Measurements from ENCODE around the gene TSHZ3.
A peak's percentile ranks its signal among the peaks of the same experiment; 100 is the strongest.

Gene TSHZ3

GRCh38 chr19:31377736-31378135 is 28.5 kb upstream of the TSHZ3 start:
- H3K4me1 ChIP-seq (ENCODE audit: control insufficient read depth, insufficient read depth, low read length): no peaks in the 10 kb centered on the region
- no peak overlapping the region for H3K9ac ChIP-seq (ENCODE audit: low read depth, low read length)
- H3K4me3 ChIP-seq (ENCODE audit: low read depth, low read length): no peak overlapping the region
- H3K36me3 ChIP-seq (ENCODE audit: control insufficient read depth, insufficient read depth, low read length): no peaks in the 10 kb centered on the region
- no peaks in the 10 kb centered on the region for H3K9me3 ChIP-seq (ENCODE audit: control insufficient read depth, insufficient read depth, low read length)
- H3K27me3 ChIP-seq (ENCODE audit: control insufficient read depth, insufficient read depth, low read length): no peaks in the 10 kb centered on the region

- Histone ChIP-seq H3K4me3 (ENCODE audit: low read depth, low read length) (no peak overlapping the region), H3K27me3 (ENCODE audit: control insufficient read depth, insufficient read depth, low read length) (no peaks in the 10 kb centered on the region), H3K36me3 (ENCODE audit: control insufficient read depth, insufficient read depth, low read length) (no peaks in the 10 kb centered on the region), H3K4me1 (ENCODE audit: control insufficient read depth, insufficient read depth, low read length) (no peaks in the 10 kb centered on the region), H3K9me3 (ENCODE audit: control insufficient read depth, insufficient read depth, low read length) (no peaks in the 10 kb centered on the region), H3K9ac (ENCODE audit: low read depth, low read length) (no peak overlapping the region)
These were observed 23.1 kb upstream of the TSHZ3 start for GRCh38 chr19:31372246-31372781.

GRCh38 chr19:31370216-31370615 is 21.0 kb upstream of the TSHZ3 start:
- H3K36me3 ChIP-seq (ENCODE audit: control insufficient read depth, insufficient read depth, low read length): no peaks in the 10 kb centered on the region
- H3K27me3 ChIP-seq (ENCODE audit: control insufficient read depth, insufficient read depth, low read length): no peaks in the 10 kb centered on the region
- H3K9ac ChIP-seq (ENCODE audit: low read depth, low read length): no peak overlapping the region
- no peak overlapping the region for H3K4me3 ChIP-seq (ENCODE audit: low read depth, low read length)
- no peaks in the 10 kb centered on the region for H3K4me1 ChIP-seq (ENCODE audit: control insufficient read depth, insufficient read depth, low read length)
- H3K9me3 ChIP-seq (ENCODE audit: control insufficient read depth, insufficient read depth, low read length): no peaks in the 10 kb centered on the region

- Histone ChIP-seq H3K36me3 (ENCODE audit: control insufficient read depth, insufficient read depth, low read length) (no peaks in the 10 kb centered on the region), H3K4me1 (ENCODE audit: control insufficient read depth, insufficient read depth, low read length) (no peaks in the 10 kb centered on the region), H3K9ac (ENCODE audit: low read depth, low read length) (no peak overlapping the region), H3K9me3 (ENCODE audit: control insufficient read depth, insufficient read depth, low read length) (no peaks in the 10 kb centered on the region), H3K27me3 (ENCODE audit: control insufficient read depth, insufficient read depth, low read length) (no peaks in the 10 kb centered on the region), H3K4me3 (ENCODE audit: low read depth, low read length) (no peak overlapping the region)
These were observed 15.7 kb upstream of the TSHZ3 start for GRCh38 chr19:31364963-31365362.

- Histone ChIP-seq H3K9ac (ENCODE audit: low read depth, low read length) (no peak overlapping the region), H3K4me1 (ENCODE audit: control insufficient read depth, insufficient read depth, low read length) (peaks cover under 1% of the 10 kb centered on the region), H3K9me3 (ENCODE audit: control insufficient read depth, insufficient read depth, low read length) (no peaks in the 10 kb centered on the region), H3K4me3 (ENCODE audit: low read depth, low read length) (no peak overlapping the region), H3K27me3 (ENCODE audit: control insufficient read depth, insufficient read depth, low read length) (peaks cover 11% of the 10 kb centered on the region), H3K36me3 (ENCODE audit: control insufficient read depth, insufficient read depth, low read length) (no peaks in the 10 kb centered on the region)
These were observed 12.5 kb upstream of the TSHZ3 start for GRCh38 chr19:31361728-31362127.

GRCh38 chr19:31357315-31357673 is 8.1 kb upstream of the TSHZ3 start:
- H3K27me3 ChIP-seq (ENCODE audit: control insufficient read depth, insufficient read depth, low read length): peaks cover 55% of the 10 kb centered on the region
- peaks cover 17% of the 10 kb centered on the region for H3K4me1 ChIP-seq (ENCODE audit: control insufficient read depth, insufficient read depth, low read length)
- no peak overlapping the region for H3K9ac ChIP-seq (ENCODE audit: low read depth, low read length)
- H3K4me3 ChIP-seq (ENCODE audit: low read depth, low read length): no peak overlapping the region
- no peaks in the 10 kb centered on the region for H3K36me3 ChIP-seq (ENCODE audit: control insufficient read depth, insufficient read depth, low read length)
- H3K9me3 ChIP-seq (ENCODE audit: control insufficient read depth, insufficient read depth, low read length): no peaks in the 10 kb centered on the region

GRCh38 chr19:31356587-31357314 is 7.5 kb upstream of the TSHZ3 start:
- H3K9ac ChIP-seq (ENCODE audit: low read depth, low read length): no peak overlapping the region
- H3K4me3 ChIP-seq (ENCODE audit: low read depth, low read length): peak overlapping the region; percentile 60
- peaks cover 22% of the 10 kb centered on the region for H3K4me1 ChIP-seq (ENCODE audit: control insufficient read depth, insufficient read depth, low read length)
- no peaks in the 10 kb centered on the region for H3K36me3 ChIP-seq (ENCODE audit: control insufficient read depth, insufficient read depth, low read length)
- H3K9me3 ChIP-seq (ENCODE audit: control insufficient read depth, insufficient read depth, low read length): no peaks in the 10 kb centered on the region
- H3K27me3 ChIP-seq (ENCODE audit: control insufficient read depth, insufficient read depth, low read length): peaks cover 61% of the 10 kb centered on the region

DNA sequence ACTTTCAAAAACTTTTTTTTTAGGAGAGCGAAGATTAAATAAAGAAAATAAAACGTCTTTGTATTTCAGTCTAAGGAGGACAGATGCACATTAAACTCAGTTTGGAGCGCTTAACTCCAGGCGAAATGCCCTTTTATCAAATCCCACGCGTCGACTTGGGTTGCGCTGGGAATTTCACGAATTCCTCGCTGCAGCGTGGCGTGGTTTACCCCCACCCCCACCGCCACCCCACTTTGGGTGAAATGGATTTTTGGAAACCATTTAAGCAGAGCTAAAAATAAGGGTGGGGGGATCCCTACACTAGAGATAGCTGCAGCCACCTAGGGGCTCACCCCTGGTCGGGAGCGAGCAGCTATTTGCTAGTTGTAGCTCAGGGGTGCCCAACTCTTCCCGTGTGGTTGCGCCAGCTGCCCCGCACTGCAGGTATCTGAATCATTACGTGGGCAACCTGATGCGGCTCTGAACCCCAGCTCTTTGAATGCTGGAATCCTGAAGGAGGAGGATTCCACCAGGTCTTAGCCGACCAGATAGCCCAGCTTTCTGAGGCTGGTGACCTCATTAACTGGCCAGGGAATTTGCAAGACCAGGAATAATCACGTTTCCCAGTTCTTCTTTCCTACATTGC is 6.5 kb upstream of the TSHZ3 start:
- H3K9ac ChIP-seq (ENCODE audit: low read depth, low read length): peak overlapping the region; percentile 12
- H3K36me3 ChIP-seq (ENCODE audit: control insufficient read depth, insufficient read depth, low read length): no peaks in the 10 kb centered on the region
- peak overlapping the region; percentile 60 for H3K4me3 ChIP-seq (ENCODE audit: low read depth, low read length)
- peaks cover 69% of the 10 kb centered on the region for H3K27me3 ChIP-seq (ENCODE audit: control insufficient read depth, insufficient read depth, low read length)
- no peaks in the 10 kb centered on the region for H3K9me3 ChIP-seq (ENCODE audit: control insufficient read depth, insufficient read depth, low read length)
- peaks cover 22% of the 10 kb centered on the region for H3K4me1 ChIP-seq (ENCODE audit: control insufficient read depth, insufficient read depth, low read length)

- Histone ChIP-seq H3K9ac (ENCODE audit: low read depth, low read length) (peak overlapping the region; percentile 12), H3K27me3 (ENCODE audit: control insufficient read depth, insufficient read depth, low read length) (peaks cover 69% of the 10 kb centered on the region), H3K36me3 (ENCODE audit: control insufficient read depth, insufficient read depth, low read length) (no peaks in the 10 kb centered on the region), H3K4me1 (ENCODE audit: control insufficient read depth, insufficient read depth, low read length) (peaks cover 22% of the 10 kb centered on the region), H3K4me3 (ENCODE audit: low read depth, low read length) (peak overlapping the region; percentile 60), H3K9me3 (ENCODE audit: control insufficient read depth, insufficient read depth, low read length) (no peaks in the 10 kb centered on the region)
These were observed 5.8 kb upstream of the TSHZ3 start for GRCh38 chr19:31354799-31355664.

DNA sequence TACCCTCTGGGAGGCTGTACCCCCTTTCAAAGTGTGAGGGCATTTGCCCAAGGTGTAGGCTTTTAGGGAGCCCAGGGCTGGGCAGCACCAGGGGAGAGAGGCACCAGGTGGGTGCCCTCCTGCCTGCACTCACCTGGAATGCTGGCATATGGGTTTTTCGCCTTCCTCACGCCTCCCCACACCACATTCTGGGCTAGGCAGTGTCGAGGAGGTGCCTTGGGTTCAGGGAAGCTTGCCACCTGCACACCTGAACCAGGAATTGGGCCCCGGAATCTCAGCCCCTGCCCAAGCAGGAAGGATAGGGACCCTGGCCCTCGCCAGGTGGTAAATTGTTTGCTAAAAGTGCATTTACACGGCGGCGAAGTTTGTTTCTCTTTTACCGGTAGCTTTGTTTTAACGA is 5.1 kb upstream of the TSHZ3 start:
- Histone ChIP-seq H3K4me3 (ENCODE audit: low read depth, low read length) (peak overlapping the region; percentile 60), H3K27me3 (ENCODE audit: control insufficient read depth, insufficient read depth, low read length) (peaks cover 69% of the 10 kb centered on the region), H3K36me3 (ENCODE audit: control insufficient read depth, insufficient read depth, low read length) (no peaks in the 10 kb centered on the region), H3K4me1 (ENCODE audit: control insufficient read depth, insufficient read depth, low read length) (peaks cover 22% of the 10 kb centered on the region), H3K9me3 (ENCODE audit: control insufficient read depth, insufficient read depth, low read length) (no peaks in the 10 kb centered on the region), H3K9ac (ENCODE audit: low read depth, low read length) (no peak overlapping the region)

- Histone ChIP-seq H3K4me1 (ENCODE audit: control insufficient read depth, insufficient read depth, low read length) (peaks cover 22% of the 10 kb centered on the region), H3K36me3 (ENCODE audit: control insufficient read depth, insufficient read depth, low read length) (no peaks in the 10 kb centered on the region), H3K9me3 (ENCODE audit: control insufficient read depth, insufficient read depth, low read length) (no peaks in the 10 kb centered on the region), H3K27me3 (ENCODE audit: control insufficient read depth, insufficient read depth, low read length) (peaks cover 69% of the 10 kb centered on the region), H3K9ac (ENCODE audit: low read depth, low read length) (no peak overlapping the region), H3K4me3 (ENCODE audit: low read depth, low read length) (peak overlapping the region; percentile 60)
These were observed 4.6 kb upstream of the TSHZ3 start for GRCh38 chr19:31353833-31354232.

Measured in iPS-15b (cell line).